Keratinocyte (primary cell): Measurements from ENCODE around the gene PRKAG3. TPM values are rescaled to one million over a fixed set of nuclear protein-coding genes. Genes with fewer than 3 reads are reported as not detected.

Experiments
- DNase-seq: peaks from one replicate; pipeline ENCODE4 v3.0.0-alpha.2; 2011; ENCODE audit warnings: low read depth, missing footprints, low spot score
- FAIRE-seq: peaks from 2 replicates; lab custom pipeline; 2011; peaks lifted over from hg19 to GRCh38; lab: Jason Lieb, UNC
- H2AFZ ChIP-seq: 2 replicates; pipeline ENCODE4 v1.6.0; 2012; ENCODE audit warnings: low read length, control low read depth, inconsistent platforms; ENCODE audit not compliant: control insufficient read depth
- H3K27ac ChIP-seq: 2 replicates; pipeline ENCODE4 v1.5.1; 2011; ENCODE audit warnings: low read length; ENCODE audit not compliant: control insufficient read depth, insufficient read depth
- H3K27me3 ChIP-seq: 3 replicates; pipeline ENCODE4 v1.6.0; 2011; ENCODE audit warnings: low read length; ENCODE audit not compliant: control insufficient read depth, insufficient read depth; ENCODE audit errors: extremely low read depth
- H3K36me3 ChIP-seq, 2 experiments: 2 replicates in 1 of 2; 3 replicates in 1 of 2; pipeline ENCODE4 v1.5.1; 2011; ENCODE audit warnings: low read length in 2 of 2, mild to moderate bottlenecking in 1 of 2; ENCODE audit not compliant: control insufficient read depth in 2 of 2, insufficient read depth in 2 of 2; ENCODE audit errors: extremely low read depth in 1 of 2
- H3K4me1 ChIP-seq: 3 replicates; pipeline ENCODE4 v1.5.1; 2011; ENCODE audit warnings: low read length; ENCODE audit not compliant: control insufficient read depth, insufficient read depth; ENCODE audit errors: extremely low read depth
- H3K4me2 ChIP-seq: 3 replicates; pipeline ENCODE4 v1.6.0; 2011; ENCODE audit warnings: low read depth, low read length; ENCODE audit not compliant: control insufficient read depth, insufficient read depth; ENCODE audit errors: extremely low read depth
- H3K4me3 ChIP-seq, 3 experiments: fragments of 200-600 bp in 1 of 3; sonication (generic) in 1 of 3; 2 replicates in 2 of 3; 3 replicates in 1 of 3; pipeline ENCODE4 v1.5.1; 2011 to 2016; ENCODE audit warnings: low read length in 3 of 3, mild to moderate bottlenecking in 3 of 3, control low read depth in 2 of 3, inconsistent platforms in 1 of 3, low read depth in 1 of 3, mixed read lengths in 1 of 3, mixed run types in 1 of 3, moderate library complexity in 1 of 3; ENCODE audit not compliant: control insufficient read depth in 2 of 3, insufficient read depth in 2 of 3; ENCODE audit errors: extremely low read depth in 1 of 3
- H3K79me2 ChIP-seq: 2 replicates; pipeline ENCODE4 v1.6.0; 2012; ENCODE audit warnings: low read length; ENCODE audit not compliant: control insufficient read depth, insufficient read depth
- H3K9ac ChIP-seq: 3 replicates; pipeline ENCODE4 v1.6.0; 2011; ENCODE audit warnings: low read length; ENCODE audit not compliant: control insufficient read depth, insufficient read depth; ENCODE audit errors: extremely low read depth
- H3K9me1 ChIP-seq: 3 replicates; pipeline ENCODE4 v1.6.0; 2011; ENCODE audit warnings: low read length; ENCODE audit not compliant: control insufficient read depth, insufficient read depth; ENCODE audit errors: extremely low read depth
- H3K9me3 ChIP-seq: 2 replicates; pipeline ENCODE4 v1.5.1; 2012; ENCODE audit warnings: low read depth, low read length; ENCODE audit not compliant: control insufficient read depth
- H4K20me1 ChIP-seq: 3 replicates; pipeline ENCODE4 v1.6.0; 2011; ENCODE audit warnings: low read length; ENCODE audit not compliant: control insufficient read depth, insufficient read depth; ENCODE audit errors: extremely low read depth
- CTCF ChIP-seq, 3 experiments: IDR thresholded peaks in 1 of 3; conservative IDR thresholded peaks in 1 of 3; optimal IDR thresholded peaks in 1 of 3; 2 replicates in 2 of 3; 3 replicates in 1 of 3; pipeline versions ENCODE3 to v1.5.1; 2011; ENCODE audit warnings: low read length in 3 of 3, mild to moderate bottlenecking in 3 of 3, moderate library complexity in 2 of 3, control low read depth in 1 of 3, inconsistent platforms in 1 of 3; ENCODE audit not compliant: insufficient read depth in 2 of 3; ENCODE audit errors: extremely low read depth in 1 of 3
- EZH2 ChIP-seq: IDR thresholded peaks from one replicate; pipeline ENCODE4 v1.6.1; 2012; ENCODE audit warnings: inconsistent platforms, mild to moderate bottlenecking, low read length, moderate library complexity
- dilution Hi-C: fragments of 300-500 bp; cut with MboI; formaldehyde crosslinking; loops from one replicate; pipeline ENCODE4 v1.7.0; 2020; ENCODE audit warnings: low sequenced_read_pairs; ENCODE audit not compliant: extremely low pct_ligation_motif_present
- polyA plus RNA-seq, 5 experiments: library from polyadenylated mRNA; depleted of rRNA in 3 of 5; stranded (reverse) in 3 of 5; stranded (forward) in 1 of 5; unstranded in 1 of 5; fragments of >200 nt; gene quantifications; 1 replicate in 1 of 5; 2 replicates in 3 of 5; 3 replicates in 1 of 5; pipeline versions ENCODE4 v1.2.1 to v1.2.3, GENCODE V29; 2011 to 2012; ENCODE audit warnings: missing spikeins in 2 of 5, low read depth in 1 of 5, low replicate concordance in 1 of 5

Gene PRKAG3
- polyA plus RNA-seq, 1 donor (not counting 4 experiments of a cell fraction or from before 2014, with no cell fraction given), result not detected

- peaks cover 9% of the 10 kb centered on the region for H3K27me3 ChIP-seq
- H3K27ac ChIP-seq, result no peak overlapping the region
- DNase-seq (no peak), FAIRE-seq (no peak)
- no peak overlapping the region for H3K4me2 ChIP-seq
- H3K79me2 ChIP-seq, result no peaks in the 10 kb centered on the region
- no peak overlapping the region for H3K9ac ChIP-seq
- H3K4me3 ChIP-seq, result no peak overlapping the region
- H3K4me1 ChIP-seq, result no peaks in the 10 kb centered on the region
- H2AFZ ChIP-seq, result no peak overlapping the region
- no peaks in the 10 kb centered on the region for H3K9me1 ChIP-seq
- TF ChIP-seq EZH2 (no peak), CTCF (optimal IDR thresholded peaks at IDR 0.05 in 1 of 3, IDR thresholded peaks at IDR 0.05 in 1 of 3, conservative IDR thresholded peaks at IDR 0.05 in 1 of 3; ENCODE audit: extremely low read depth in 1 of 3, insufficient read depth in 2 of 3, low read length in 3 of 3) (no peak)
- H3K9me3 ChIP-seq, result no peaks in the 10 kb centered on the region
- dilution Hi-C loops, result no loop called here
- no peaks in the 10 kb centered on the region for H4K20me1 ChIP-seq
- H3K36me3 ChIP-seq, result no peaks in the 10 kb centered on the region
These were observed 42.0 kb upstream of the PRKAG3 start for GRCh38 chr2:218873359-218874194.

GRCh38 chr2:218872645-218873358, 41.2 kb upstream of the PRKAG3 start:
- TF ChIP-seq EZH2, result no peak
- TF ChIP-seq CTCF (optimal IDR thresholded peaks at IDR 0.05 in 1 of 3, IDR thresholded peaks at IDR 0.05 in 1 of 3, conservative IDR thresholded peaks at IDR 0.05 in 1 of 3; ENCODE audit: extremely low read depth in 1 of 3, insufficient read depth in 2 of 3, low read length in 3 of 3), result no peak
- H3K4me2 ChIP-seq, result no peak overlapping the region
- FAIRE-seq, result no peak
- no peaks in the 10 kb centered on the region for H3K36me3 ChIP-seq
- H3K4me1 ChIP-seq, result no peaks in the 10 kb centered on the region
- no peaks in the 10 kb centered on the region for H4K20me1 ChIP-seq
- H3K4me3 ChIP-seq, result no peak overlapping the region
- no peaks in the 10 kb centered on the region for H3K79me2 ChIP-seq
- H3K9me1 ChIP-seq, result no peaks in the 10 kb centered on the region
- no peak for DNase-seq
- H3K9me3 ChIP-seq, result no peaks in the 10 kb centered on the region
- dilution Hi-C loops, result no loop called here
- no peak overlapping the region for H3K27ac ChIP-seq
- H3K9ac ChIP-seq, result no peak overlapping the region
- no peak overlapping the region for H2AFZ ChIP-seq
- peaks cover 9% of the 10 kb centered on the region for H3K27me3 ChIP-seq
